ENCODE measurements around the gene MPPED2.

- TF ChIP-seq MAX (IDR thresholded peaks at IDR 0.05; ENCODE audit: low read depth, low read length) (no peak), POLR2A (IDR thresholded peaks at IDR 0.05; ENCODE audit: extremely low read depth, insufficient read length) (no peak), CTCF (IDR thresholded peaks at IDR 0.05; ENCODE audit: low read depth, low read length) (no peak), MYC (IDR thresholded peaks at IDR 0.05; ENCODE audit: low read depth, low read length) (no peak)
Observed at GRCh38 chr11:30521297-30522071, 64.7 kb downstream of the MPPED2 start.
